Parathyroid adenoma (tissue), 2 donors: Measurements from ENCODE around the gene SNAI3.

Experiments
- H2AFZ ChIP-seq: fragments of 300-600 bp; sonication (generic); one replicate; pipeline ENCODE4 v1.7.0; 2017; ENCODE audit warnings: antibody characterized with exemption, mild to moderate bottlenecking
- H3K27ac ChIP-seq: fragments of 300-600 bp; sonication (generic); one replicate; pipeline ENCODE4 v1.7.0; 2017
- H3K27me3 ChIP-seq: fragments of 300-600 bp; sonication (generic); one replicate; pipeline ENCODE4 v1.7.0; 2017; ENCODE audit warnings: low read length; ENCODE audit not compliant: control insufficient read depth, insufficient read depth
- H3K36me3 ChIP-seq: fragments of 300-600 bp; sonication (generic); one replicate; pipeline ENCODE4 v1.7.0; 2017; ENCODE audit warnings: low read length; ENCODE audit not compliant: control insufficient read depth, insufficient read depth
- H3K4me1 ChIP-seq: fragments of 300-600 bp; sonication (generic); one replicate; pipeline ENCODE4 v1.7.0; 2017; ENCODE audit warnings: control low read depth
- H3K4me2 ChIP-seq: fragments of 300-600 bp; sonication (generic); one replicate; pipeline ENCODE4 v1.7.0; 2017; ENCODE audit warnings: low read length
- H3K4me3 ChIP-seq: fragments of 300-600 bp; sonication (generic); one replicate; pipeline ENCODE4 v1.7.0; 2017; ENCODE audit warnings: low read depth, low read length
- H3K79me2 ChIP-seq: fragments of 300-600 bp; sonication (generic); one replicate; pipeline ENCODE4 v1.7.0; 2017; ENCODE audit warnings: control low read depth
- H3K9ac ChIP-seq: fragments of 300-600 bp; sonication (generic); one replicate; pipeline ENCODE4 v1.7.0; 2017; ENCODE audit warnings: mild to moderate bottlenecking
- H3K9me3 ChIP-seq: fragments of 300-600 bp; sonication (generic); one replicate; pipeline ENCODE4 v1.7.0; 2017; ENCODE audit warnings: low read length; ENCODE audit not compliant: control insufficient read depth
- TF ChIP-seq, protein P1 (sequence below): fragments of 300-600 bp; sonication (generic); IDR thresholded peaks from one replicate; pipeline ENCODE4 v1.7.0; 2017; ENCODE audit warnings: antibody characterized with exemption, mild to moderate bottlenecking
- donor health status: primary hyperparathyroidism.

The SNAI3 gene

GRCh38 chr16:88725609-88726407 is 39.5 kb upstream of the SNAI3 start:
- H2AFZ ChIP-seq: no peak overlapping the region
- H3K9ac ChIP-seq: no peak overlapping the region
- no peaks in the 10 kb centered on the region for H3K36me3 ChIP-seq
- no peak overlapping the region for H3K4me3 ChIP-seq
- TF ChIP-seq, protein P1, sequence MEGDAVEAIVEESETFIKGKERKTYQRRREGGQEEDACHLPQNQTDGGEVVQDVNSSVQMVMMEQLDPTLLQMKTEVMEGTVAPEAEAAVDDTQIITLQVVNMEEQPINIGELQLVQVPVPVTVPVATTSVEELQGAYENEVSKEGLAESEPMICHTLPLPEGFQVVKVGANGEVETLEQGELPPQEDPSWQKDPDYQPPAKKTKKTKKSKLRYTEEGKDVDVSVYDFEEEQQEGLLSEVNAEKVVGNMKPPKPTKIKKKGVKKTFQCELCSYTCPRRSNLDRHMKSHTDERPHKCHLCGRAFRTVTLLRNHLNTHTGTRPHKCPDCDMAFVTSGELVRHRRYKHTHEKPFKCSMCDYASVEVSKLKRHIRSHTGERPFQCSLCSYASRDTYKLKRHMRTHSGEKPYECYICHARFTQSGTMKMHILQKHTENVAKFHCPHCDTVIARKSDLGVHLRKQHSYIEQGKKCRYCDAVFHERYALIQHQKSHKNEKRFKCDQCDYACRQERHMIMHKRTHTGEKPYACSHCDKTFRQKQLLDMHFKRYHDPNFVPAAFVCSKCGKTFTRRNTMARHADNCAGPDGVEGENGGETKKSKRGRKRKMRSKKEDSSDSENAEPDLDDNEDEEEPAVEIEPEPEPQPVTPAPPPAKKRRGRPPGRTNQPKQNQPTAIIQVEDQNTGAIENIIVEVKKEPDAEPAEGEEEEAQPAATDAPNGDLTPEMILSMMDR: no peak
- H3K79me2 ChIP-seq: no peaks in the 10 kb centered on the region
- H3K4me1 ChIP-seq: peaks cover 3% of the 10 kb centered on the region
- H3K4me2 ChIP-seq: no peak overlapping the region
- H3K27me3 ChIP-seq: no peaks in the 10 kb centered on the region
- no peak overlapping the region for H3K27ac ChIP-seq
- H3K9me3 ChIP-seq: no peaks in the 10 kb centered on the region

DNA sequence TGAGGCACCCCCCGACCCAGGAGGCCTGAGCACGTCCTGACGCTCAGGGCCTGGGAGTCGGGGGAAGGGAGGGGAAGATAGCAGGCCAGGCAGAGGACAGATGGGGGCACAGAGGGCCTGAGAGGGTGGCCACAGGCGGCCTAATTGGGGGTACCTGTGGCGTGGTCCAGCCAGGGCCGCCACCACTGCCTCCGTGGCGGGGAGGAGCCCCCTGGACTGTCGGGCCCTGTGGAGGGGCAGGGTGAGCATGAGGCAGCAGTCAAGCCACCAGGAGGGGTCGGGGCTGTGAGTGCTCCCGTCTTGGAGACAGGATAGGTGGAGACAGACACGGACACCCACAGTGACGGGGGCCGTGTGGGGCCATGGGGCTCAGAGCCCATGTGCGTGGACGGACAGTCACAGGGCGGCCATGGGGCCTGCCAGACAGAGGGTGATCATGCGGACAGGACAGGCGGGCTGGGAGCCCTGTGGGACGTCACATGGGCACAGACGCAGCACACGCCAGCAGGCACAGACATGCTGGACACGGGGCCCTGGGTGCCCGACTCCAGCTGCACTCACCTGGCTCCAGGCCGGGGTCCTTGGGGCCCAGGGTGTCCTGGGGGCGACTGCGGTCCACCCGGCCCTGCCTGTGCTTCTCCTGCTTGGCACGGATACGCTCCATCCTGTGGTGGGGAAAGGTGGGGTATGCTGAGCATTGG is 38.7 kb upstream of the SNAI3 start:
- Histone ChIP-seq H3K36me3 (no peaks in the 10 kb centered on the region), H3K27ac (no peak overlapping the region), H2AFZ (no peak overlapping the region), H3K4me3 (no peak overlapping the region), H3K9me3 (no peaks in the 10 kb centered on the region), H3K27me3 (no peaks in the 10 kb centered on the region), H3K4me2 (no peak overlapping the region), H3K79me2 (no peaks in the 10 kb centered on the region), H3K9ac (no peak overlapping the region), H3K4me1 (no peaks in the 10 kb centered on the region)
- TF ChIP-seq, protein P1: no peak

DNA sequence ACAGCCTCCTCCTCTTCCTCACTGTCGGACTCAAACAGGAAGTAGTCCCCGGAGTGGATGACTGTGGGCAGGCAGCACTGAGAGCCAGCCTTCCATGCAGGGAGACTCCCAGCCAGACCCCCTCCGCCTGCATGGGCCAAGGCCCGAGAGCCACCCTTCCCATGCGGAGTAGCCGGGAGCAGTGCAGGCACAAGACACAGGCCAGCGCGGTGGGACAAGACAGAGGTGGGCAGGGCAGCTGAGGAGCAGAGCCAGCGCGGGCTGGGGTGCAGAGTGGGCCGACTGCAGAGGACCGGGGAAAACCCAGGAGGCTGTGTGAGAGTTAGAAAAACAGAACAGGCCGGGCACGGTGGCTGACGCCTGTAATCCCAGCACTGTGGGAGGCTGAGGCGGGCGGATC is 37.6 kb upstream of the SNAI3 start:
- TF ChIP-seq, protein P1: no peak
- Histone ChIP-seq H3K79me2 (no peaks in the 10 kb centered on the region), H3K36me3 (no peaks in the 10 kb centered on the region), H3K9me3 (no peaks in the 10 kb centered on the region), H3K4me1 (no peaks in the 10 kb centered on the region), H3K27me3 (no peaks in the 10 kb centered on the region), H3K9ac (no peak overlapping the region), H3K4me3 (no peak overlapping the region), H3K27ac (no peak overlapping the region), H3K4me2 (no peak overlapping the region), H2AFZ (no peak overlapping the region)

- H3K4me1 ChIP-seq: no peaks in the 10 kb centered on the region
- no peaks in the 10 kb centered on the region for H3K36me3 ChIP-seq
- no peak overlapping the region for H3K27ac ChIP-seq
- H3K27me3 ChIP-seq: no peaks in the 10 kb centered on the region
- H3K4me3 ChIP-seq: no peak overlapping the region
- TF ChIP-seq, protein P1: no peak
- H2AFZ ChIP-seq: no peak overlapping the region
- no peak overlapping the region for H3K4me2 ChIP-seq
- no peaks in the 10 kb centered on the region for H3K79me2 ChIP-seq
- H3K9me3 ChIP-seq: no peaks in the 10 kb centered on the region
- H3K9ac ChIP-seq: no peak overlapping the region
These were observed 37.2 kb upstream of the SNAI3 start for GRCh38 chr16:88723507-88723887.
